ENCODE data around the gene STAU1.
"Not testable (repeated sequence)": the region's sequence is repeated elsewhere in the genome, so short reads cannot be mapped to it uniquely, and the experiment has no call there.

STAU1 gene

GRCh38 chr20:49098136-49098535 is 90.0 kb downstream of the STAU1 start:
- no peak for DNase-seq (ENCODE audit: low read depth)
- TF ChIP-seq CTCF (IDR thresholded peaks at IDR 0.05; ENCODE audit: control insufficient read depth, insufficient read depth, low read depth, low read length, missing control alignments): no peak
- no peak overlapping the region for H3K4me3 ChIP-seq (ENCODE audit: control insufficient read depth, low read depth, low read length)

- no peak overlapping the region for H3K4me3 ChIP-seq (ENCODE audit: control insufficient read depth, low read depth, low read length)
- DNase-seq (ENCODE audit: low read depth): no peak
- TF ChIP-seq CTCF (IDR thresholded peaks at IDR 0.05; ENCODE audit: control insufficient read depth, insufficient read depth, low read depth, low read length, missing control alignments): no peak
These were observed 91.0 kb downstream of the STAU1 start for GRCh38 chr20:49097159-49097558.

GRCh38 chr20:49096203-49096730 is 91.9 kb downstream of the STAU1 start:
- TF ChIP-seq CTCF (IDR thresholded peaks at IDR 0.05; ENCODE audit: control insufficient read depth, insufficient read depth, low read depth, low read length, missing control alignments): no peak
- H3K4me3 ChIP-seq (ENCODE audit: control insufficient read depth, low read depth, low read length): no peak overlapping the region
- no peak for DNase-seq (ENCODE audit: low read depth)

GRCh38 chr20:49091762-49092161 is 96.4 kb downstream of the STAU1 start:
- TF ChIP-seq CTCF (IDR thresholded peaks at IDR 0.05; ENCODE audit: control insufficient read depth, insufficient read depth, low read depth, low read length, missing control alignments): no peak
- H3K4me3 ChIP-seq (ENCODE audit: control insufficient read depth, low read depth, low read length): no peak overlapping the region
- DNase-seq (ENCODE audit: low read depth): no peak

GRCh38 chr20:49091104-49091503 is 97.0 kb downstream of the STAU1 start:
- TF ChIP-seq CTCF (IDR thresholded peaks at IDR 0.05; ENCODE audit: control insufficient read depth, insufficient read depth, low read depth, low read length, missing control alignments): no peak
- no peak overlapping the region for H3K4me3 ChIP-seq (ENCODE audit: control insufficient read depth, low read depth, low read length)
- DNase-seq (ENCODE audit: low read depth): no peak

- H3K4me3 ChIP-seq (ENCODE audit: control insufficient read depth, low read depth, low read length); DNase-seq (ENCODE audit: low read depth): not testable (repeated sequence)
These were observed 105.8 kb downstream of the STAU1 start for GRCh38 chr20:49082295-49082694.

GRCh38 chr20:49078310-49078709 is 109.8 kb downstream of the STAU1 start:
- DNase-seq (ENCODE audit: low read depth): no peak
- no peak overlapping the region for H3K4me3 ChIP-seq (ENCODE audit: control insufficient read depth, low read depth, low read length)
- no peak for TF ChIP-seq CTCF (IDR thresholded peaks at IDR 0.05; ENCODE audit: control insufficient read depth, insufficient read depth, low read depth, low read length, missing control alignments)
